Measurements from ENCODE around the gene GDE1. TPM values are rescaled to one million over a fixed set of nuclear protein-coding genes. Genes with fewer than 3 reads are reported as not detected.

The GDE1 gene
- total RNA-seq, 1 experiment from 2014 or later: 48.6 TPM

DNA sequence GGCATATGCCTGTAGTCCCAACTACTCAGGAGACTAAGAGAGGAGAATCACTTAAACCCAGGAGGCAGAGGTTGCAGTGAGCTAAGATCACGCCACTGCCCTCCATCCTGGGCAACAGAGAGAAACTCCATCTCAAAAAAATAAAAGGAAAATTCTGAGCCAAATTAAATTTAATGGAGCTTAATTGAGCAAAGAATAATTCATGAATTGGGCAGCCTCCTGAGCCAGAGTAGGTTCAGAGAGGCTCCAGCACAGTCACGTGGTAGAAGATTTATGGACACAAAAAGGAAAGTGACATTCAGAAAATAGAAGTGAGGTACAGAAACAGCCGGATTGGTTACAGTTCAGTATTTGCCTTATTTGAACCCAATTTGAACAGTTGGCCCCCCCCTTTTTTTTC lies 44.5 kb upstream of the GDE1 start:
- WGBS (ENCODE audit: extremely low coverage, insufficient read length, low lambda C conversion rate): no CpG with 5 or more reads among the region's 3 CpGs

More for the DNA sequence above, 44.5 kb upstream of the GDE1 start:
- Histone ChIP-seq H3K9ac (ENCODE audit: extremely low read depth, insufficient read length, low read length) (no peak overlapping the region), H3K4me1 (ENCODE audit: insufficient read depth, low read length) (no peaks in the 10 kb centered on the region), H3K9me3 (ENCODE audit: control insufficient read depth, low read depth, low read length) (no peaks in the 10 kb centered on the region), H3K18ac (ENCODE audit: insufficient read length, low read depth, low read length) (no peak overlapping the region), H3K14ac (ENCODE audit: insufficient read depth, low read length) (no peak overlapping the region), H2BK12ac (ENCODE audit: insufficient read length, low read depth, low read length) (no peak overlapping the region), H2BK5ac (ENCODE audit: insufficient read length, low read length) (no peak overlapping the region), H3K23ac (ENCODE audit: insufficient read length, low read depth, low read length) (no peak overlapping the region), H2BK15ac (ENCODE audit: low read depth, low read length) (no peak overlapping the region), H3K4ac (ENCODE audit: low read depth, low read length) (no peak overlapping the region), H3K79me1 (ENCODE audit: insufficient read depth, low read depth, low read length, poor library complexity, severe bottlenecking) (peaks cover 4% of the 10 kb centered on the region), H2BK20ac (ENCODE audit: low read depth, low read length, poor library complexity, severe bottlenecking) (no peak overlapping the region), H3K56ac (ENCODE audit: insufficient read length, low read depth, low read length) (no peak overlapping the region), H3T11ph (ENCODE audit: low read length) (no peak overlapping the region), H4K8ac (replicated peaks; ENCODE audit: insufficient read length, low read depth, low read length) (no peak overlapping the region), H2BK120ac (ENCODE audit: low read depth, low read length, poor library complexity, severe bottlenecking) (no peak overlapping the region), H4K5ac (ENCODE audit: insufficient read length, low read depth, low read length) (no peak overlapping the region), H2AK5ac (ENCODE audit: insufficient read length, low read length) (no peak overlapping the region), H4K91ac (ENCODE audit: insufficient read length, low read depth, low read length) (no peak overlapping the region), H3K27me3 (ENCODE audit: insufficient read depth, low read length) (no peaks in the 10 kb centered on the region), H3K23me2 (ENCODE audit: insufficient read length, low read depth, low read length, poor library complexity, severe bottlenecking) (no peaks in the 10 kb centered on the region), H3K79me2 (ENCODE audit: insufficient read depth, low read length) (no peaks in the 10 kb centered on the region), H2AFZ (ENCODE audit: low read length) (no peak overlapping the region), H3K4me2 (ENCODE audit: insufficient read depth, insufficient read length, low read length) (no peak overlapping the region), H3K27ac (ENCODE audit: insufficient read length, low read depth, low read length) (no peak overlapping the region), H4K20me1 (ENCODE audit: control insufficient read depth, insufficient read depth, insufficient read length) (no peaks in the 10 kb centered on the region)
- H3K4me1 Mint-ChIP-seq: no peaks in the 10 kb centered on the region
- H3K27me3 Mint-ChIP-seq (ENCODE audit: low read depth): no peaks in the 10 kb centered on the region
- TF ChIP-seq, protein P1, sequence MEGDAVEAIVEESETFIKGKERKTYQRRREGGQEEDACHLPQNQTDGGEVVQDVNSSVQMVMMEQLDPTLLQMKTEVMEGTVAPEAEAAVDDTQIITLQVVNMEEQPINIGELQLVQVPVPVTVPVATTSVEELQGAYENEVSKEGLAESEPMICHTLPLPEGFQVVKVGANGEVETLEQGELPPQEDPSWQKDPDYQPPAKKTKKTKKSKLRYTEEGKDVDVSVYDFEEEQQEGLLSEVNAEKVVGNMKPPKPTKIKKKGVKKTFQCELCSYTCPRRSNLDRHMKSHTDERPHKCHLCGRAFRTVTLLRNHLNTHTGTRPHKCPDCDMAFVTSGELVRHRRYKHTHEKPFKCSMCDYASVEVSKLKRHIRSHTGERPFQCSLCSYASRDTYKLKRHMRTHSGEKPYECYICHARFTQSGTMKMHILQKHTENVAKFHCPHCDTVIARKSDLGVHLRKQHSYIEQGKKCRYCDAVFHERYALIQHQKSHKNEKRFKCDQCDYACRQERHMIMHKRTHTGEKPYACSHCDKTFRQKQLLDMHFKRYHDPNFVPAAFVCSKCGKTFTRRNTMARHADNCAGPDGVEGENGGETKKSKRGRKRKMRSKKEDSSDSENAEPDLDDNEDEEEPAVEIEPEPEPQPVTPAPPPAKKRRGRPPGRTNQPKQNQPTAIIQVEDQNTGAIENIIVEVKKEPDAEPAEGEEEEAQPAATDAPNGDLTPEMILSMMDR (conservative IDR thresholded peaks at IDR 0.05): no peak
- no peak overlapping the region for H3K27ac Mint-ChIP-seq
- H3K36me3 Mint-ChIP-seq (ENCODE audit: insufficient read depth in 1 of 3, low read depth in 3 of 3): peaks cover 17 to 66% (median 41%) of the 10 kb centered on the region in 3 experiments; a peak in 6 of 7 replicates
- peaks cover 6 to 10% of the 10 kb centered on the region in 2 experiments for H3K9me3 Mint-ChIP-seq
- no peak for DNase-seq
- H3K4me3 Mint-ChIP-seq: no peak overlapping the region
